Erythroblast (primary cell): ENCODE results near the gene OSBP2.

Experiments used
- GATA1 ChIP-seq: IDR thresholded peaks from 2 replicates; pipeline ENCODE4 v1.6.1; 2011; ENCODE audit warnings: low read depth, mild to moderate bottlenecking, control low read depth, low read length, moderate library complexity
- POLR2A ChIP-seq: IDR thresholded peaks from 2 replicates; pipeline ENCODE4 v1.6.1; 2011; ENCODE audit warnings: mild to moderate bottlenecking, low read length

GRCh38 chr22:30884211-30885000, 189.7 kb downstream of the OSBP2 start:
- TF ChIP-seq POLR2A: no peak
- no peak for TF ChIP-seq GATA1
